RPMI8226 (cell line): ENCODE results near the gene PPIL1.

Experiments used
- DNase-seq: peaks from one replicate; pipeline ENCODE4 v3.0.0-alpha.2; 2015

The PPIL1 gene

DNA sequence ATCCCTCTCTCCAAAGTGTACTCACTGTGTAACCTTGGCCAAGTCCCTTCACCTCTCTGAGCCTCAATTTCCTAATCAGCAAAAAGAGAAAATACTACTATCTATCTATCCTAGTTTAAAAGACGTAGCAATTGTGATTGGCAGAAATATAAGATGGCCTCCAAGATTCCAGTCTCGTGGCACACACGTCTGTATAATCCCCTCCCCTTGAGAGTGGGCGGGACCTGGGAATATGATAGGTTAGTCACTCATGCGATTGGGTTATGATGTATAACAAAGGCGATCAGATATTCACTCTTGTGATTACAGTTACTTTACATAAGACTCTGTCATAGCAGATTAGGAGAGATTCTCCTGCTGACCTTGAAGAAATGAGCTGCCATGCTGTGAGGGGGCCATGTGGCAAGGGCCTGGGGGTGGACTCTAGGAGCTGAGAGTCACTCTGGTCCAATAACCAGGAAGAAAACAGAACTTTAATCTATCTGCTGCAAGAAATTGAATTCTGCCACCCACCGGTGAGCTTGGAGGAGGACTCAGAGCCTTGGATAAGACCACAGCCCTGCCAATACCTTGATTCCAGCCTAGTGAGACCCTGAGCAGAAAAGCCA is 41.3 kb downstream of the PPIL1 start:
- no peak for DNase-seq

- no peak for DNase-seq
Observed at GRCh38 chr6:36832313-36832712, 42.3 kb downstream of the PPIL1 start.

DNA sequence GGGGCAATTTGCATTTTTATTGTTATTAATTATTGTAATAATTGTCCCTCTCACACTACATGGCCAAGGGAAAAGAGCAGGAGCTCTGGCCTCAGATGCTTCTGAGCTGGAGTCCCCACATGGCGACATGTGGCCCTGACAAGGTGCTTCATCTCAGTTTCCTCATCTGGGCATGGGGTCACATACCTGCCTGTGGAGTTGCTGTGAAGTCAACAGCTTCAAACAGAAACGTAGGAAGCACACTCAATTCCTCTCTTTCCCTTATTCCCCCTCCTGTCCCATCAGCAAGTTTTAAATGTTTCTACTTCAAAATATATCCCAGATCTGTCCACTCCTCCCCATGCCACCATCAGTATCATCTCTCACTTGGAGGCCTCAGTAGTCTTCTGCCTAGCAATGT is 44.0 kb downstream of the PPIL1 start:
- no peak for DNase-seq

- DNase-seq, result peak; percentile 66
Observed at GRCh38 chr6:36829919-36830544, 44.6 kb downstream of the PPIL1 start.

DNA sequence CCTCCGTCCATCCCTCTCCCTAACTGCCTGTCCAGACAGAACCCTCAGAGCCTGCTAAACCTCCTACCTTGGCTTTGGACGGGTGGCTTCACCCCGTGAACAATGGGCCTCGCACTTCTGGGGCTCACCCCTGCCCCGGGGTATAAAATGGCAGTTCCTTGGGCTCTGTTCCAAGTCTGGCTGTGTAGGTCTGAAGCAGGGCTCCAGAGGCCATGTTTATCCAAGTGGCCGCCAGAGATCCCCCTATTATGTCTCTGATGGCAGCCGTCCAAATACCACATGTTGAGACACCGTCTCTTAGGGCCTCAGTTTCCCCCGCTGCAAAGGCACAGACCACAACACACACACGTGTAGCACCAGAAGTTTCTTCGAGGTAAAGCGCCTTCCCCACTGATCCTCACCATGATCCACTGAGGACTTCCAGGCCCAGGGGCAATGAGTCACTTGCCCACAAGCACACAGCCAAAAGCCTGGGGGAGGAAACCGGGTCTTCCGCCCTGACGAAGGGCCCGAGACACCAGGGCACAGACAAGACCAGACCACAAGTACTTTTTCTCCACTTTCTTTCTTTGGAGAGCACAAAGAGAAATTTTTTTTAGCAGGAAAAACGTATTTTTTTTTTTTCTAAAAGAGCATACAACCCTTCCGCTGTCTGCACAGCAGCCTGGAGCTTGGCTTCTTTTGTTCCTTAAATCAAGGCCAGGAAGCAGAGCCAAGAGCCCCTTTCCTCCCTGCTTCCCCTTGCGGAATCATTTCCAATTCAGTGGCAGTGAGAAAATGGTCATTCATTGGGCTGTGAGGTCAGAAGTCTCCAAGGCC is 47.1 kb downstream of the PPIL1 start:
- no peak for DNase-seq

- DNase-seq, result no peak
Observed at GRCh38 chr6:36826520-36827227, 47.9 kb downstream of the PPIL1 start.

DNA sequence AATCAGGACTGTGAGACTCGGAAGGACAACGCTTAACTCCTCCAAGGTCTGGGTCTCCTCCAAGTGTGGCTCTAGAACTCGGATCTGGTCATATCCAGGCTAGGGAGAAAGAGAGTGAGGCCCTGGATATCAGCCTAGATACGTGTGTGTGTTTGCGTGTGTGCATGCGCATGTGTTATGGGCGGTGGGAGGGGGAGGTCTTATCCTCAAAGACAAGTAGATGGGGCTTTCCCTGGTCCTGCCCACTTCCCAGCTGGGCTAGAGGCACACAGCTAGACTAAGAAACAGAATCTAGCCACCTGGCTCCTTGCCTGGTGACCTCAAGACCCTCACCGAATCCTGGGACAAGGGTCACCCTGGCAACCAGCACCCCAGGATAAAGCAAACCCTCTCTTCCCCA is 48.6 kb downstream of the PPIL1 start:
- no peak for DNase-seq

GRCh38 chr6:36825452-36825851 is 49.2 kb downstream of the PPIL1 start:
- no peak for DNase-seq

- DNase-seq, result no peak
Observed at GRCh38 chr6:36824253-36824652, 50.4 kb downstream of the PPIL1 start.

DNA sequence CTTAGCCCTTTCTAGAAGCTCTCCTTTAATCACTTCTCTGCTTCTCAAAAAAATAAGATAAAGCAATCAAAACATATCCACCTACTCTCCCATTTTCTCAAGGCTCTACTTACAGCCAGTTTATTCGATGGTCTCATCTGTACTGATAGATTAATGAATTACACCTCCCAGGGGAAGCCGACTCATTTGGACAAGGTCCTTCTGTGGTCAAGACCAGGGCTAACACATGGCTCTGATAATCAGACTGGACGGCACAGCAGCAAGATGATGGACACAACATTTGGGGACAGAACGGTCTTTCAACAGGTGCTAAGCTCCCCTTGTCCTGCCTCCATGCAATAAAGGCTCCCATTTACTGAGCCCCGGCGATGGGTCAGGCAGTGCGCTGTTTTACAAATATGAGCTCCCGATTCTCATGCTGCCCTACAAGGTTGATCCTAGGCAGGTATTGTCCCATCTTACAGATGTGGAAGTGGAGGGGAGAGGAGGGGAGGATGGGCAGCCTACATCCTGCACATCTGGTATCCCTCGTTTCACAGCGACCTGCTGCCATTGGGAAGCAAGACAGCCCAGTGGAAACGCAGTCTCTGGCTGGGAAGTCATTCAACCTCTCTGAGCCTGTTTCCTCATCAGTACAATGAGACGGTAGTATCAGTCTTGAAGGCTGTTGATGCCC is 51.0 kb downstream of the PPIL1 start:
- DNase-seq, result no peak

DNA sequence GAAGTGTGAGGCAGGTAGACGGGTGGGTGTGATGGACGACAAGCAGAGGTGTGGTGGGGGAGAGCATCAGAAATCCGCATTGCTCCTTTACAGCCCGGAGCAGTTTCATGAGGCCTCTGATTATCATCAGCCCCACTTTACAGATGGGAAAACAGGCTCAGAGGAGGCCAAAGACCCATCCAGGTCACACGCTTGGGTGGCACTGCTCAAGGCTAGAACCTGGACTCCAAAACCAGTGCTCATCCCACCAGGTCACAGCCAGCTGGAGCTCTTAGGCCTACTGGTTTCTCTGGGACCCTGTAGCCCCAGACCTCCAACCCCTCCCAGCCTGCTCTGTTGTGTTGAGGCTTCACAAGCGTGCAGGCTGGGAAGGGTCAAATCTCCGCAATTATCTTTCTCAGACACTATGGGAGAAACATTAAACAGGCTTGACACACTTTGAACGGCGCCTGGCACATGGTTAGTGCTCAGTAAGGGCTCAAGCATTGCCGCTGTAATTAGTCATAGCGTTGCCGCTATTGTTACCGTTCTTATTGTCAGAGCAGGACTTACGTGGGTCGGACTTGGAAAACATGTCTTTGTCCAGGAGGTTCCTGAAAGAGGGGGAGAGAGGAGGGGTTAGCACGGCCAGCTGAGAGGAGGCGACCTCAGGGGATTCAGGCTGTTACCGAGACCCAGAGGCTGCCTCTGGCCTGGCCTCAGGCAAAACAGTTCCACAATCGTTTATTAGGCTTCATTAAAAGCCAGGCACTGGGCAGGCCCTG is 51.9 kb downstream of the PPIL1 start:
- DNase-seq, result no peak

GRCh38 chr6:36821581-36822335 is 52.8 kb downstream of the PPIL1 start:
- no peak for DNase-seq

GRCh38 chr6:36820700-36821580 is 53.7 kb downstream of the PPIL1 start:
- DNase-seq, result no peak

DNA sequence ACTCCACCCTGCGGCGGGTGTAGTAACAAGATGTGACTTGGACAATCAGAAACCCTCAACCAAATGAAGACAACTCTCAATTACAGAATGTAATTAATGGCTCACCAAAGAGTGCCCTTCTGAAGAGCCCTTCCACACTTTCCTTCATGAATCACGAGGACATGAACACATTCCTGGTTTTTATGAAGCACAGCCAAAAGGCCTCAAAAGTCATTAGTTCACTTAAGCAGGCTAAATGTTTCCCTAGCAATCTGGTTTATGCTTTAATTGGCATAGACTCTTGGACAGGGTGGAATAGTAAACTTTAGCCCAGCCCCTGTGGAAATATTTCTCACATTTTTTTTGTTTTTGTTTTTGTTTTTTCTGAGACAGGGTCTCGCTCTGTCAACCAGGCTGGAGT is 55.8 kb downstream of the PPIL1 start:
- no peak for DNase-seq

GRCh38 chr6:36817847-36818246 is 56.8 kb downstream of the PPIL1 start:
- no peak for DNase-seq

- no peak for DNase-seq
Observed at GRCh38 chr6:36817176-36817817, 57.3 kb downstream of the PPIL1 start.

- DNase-seq, result no peak
Observed at GRCh38 chr6:36815962-36816735, 58.5 kb downstream of the PPIL1 start.

- DNase-seq, result no peak
Observed at GRCh38 chr6:36814249-36814648, 60.4 kb downstream of the PPIL1 start.

DNA sequence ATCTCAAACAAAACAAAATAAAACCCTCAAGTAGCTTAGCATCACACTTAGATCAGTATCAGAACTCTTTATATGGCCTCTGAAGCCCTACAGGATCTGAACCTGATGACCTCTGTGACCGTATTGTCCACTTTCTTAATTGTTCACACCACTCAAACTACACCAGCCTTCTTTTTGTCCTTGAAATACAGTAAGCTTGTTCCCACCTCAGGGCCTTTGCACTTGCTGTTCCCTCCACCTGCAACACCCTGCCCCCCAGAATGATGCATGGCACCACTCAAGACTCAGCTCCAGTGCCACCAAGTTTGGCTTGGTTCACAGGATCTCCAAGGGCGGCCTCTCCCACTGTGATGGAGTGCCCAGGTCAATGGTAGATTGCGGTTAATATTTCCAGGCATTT is 61.1 kb downstream of the PPIL1 start:
- DNase-seq, result no peak
